GM21390 (cell line): ENCODE results near the gene IFTAP.
"Not testable (repeated sequence)": the region's sequence is repeated elsewhere in the genome, so short reads cannot be mapped to it uniquely, and the experiment has no call there.

Experiments
- ATAC-seq: cut with Tn5 transposase; IDR thresholded peaks from one replicate; pipeline ENCODE4 v1.9.1; 2021; ENCODE audit not compliant: unreplicated experiment

Gene IFTAP

GRCh38 chr11:36635066-36635862 lies 41.0 kb downstream of the IFTAP start:
- no peak for ATAC-seq

- no peak for ATAC-seq
Measured at GRCh38 chr11:36638556-36638955, 44.3 kb downstream of the IFTAP start.

- ATAC-seq: no peak
Measured at GRCh38 chr11:36657610-36658267, 63.4 kb downstream of the IFTAP start.

GRCh38 chr11:36661359-36661758 lies 67.1 kb downstream of the IFTAP start:
- ATAC-seq: not testable (repeated sequence)

DNA sequence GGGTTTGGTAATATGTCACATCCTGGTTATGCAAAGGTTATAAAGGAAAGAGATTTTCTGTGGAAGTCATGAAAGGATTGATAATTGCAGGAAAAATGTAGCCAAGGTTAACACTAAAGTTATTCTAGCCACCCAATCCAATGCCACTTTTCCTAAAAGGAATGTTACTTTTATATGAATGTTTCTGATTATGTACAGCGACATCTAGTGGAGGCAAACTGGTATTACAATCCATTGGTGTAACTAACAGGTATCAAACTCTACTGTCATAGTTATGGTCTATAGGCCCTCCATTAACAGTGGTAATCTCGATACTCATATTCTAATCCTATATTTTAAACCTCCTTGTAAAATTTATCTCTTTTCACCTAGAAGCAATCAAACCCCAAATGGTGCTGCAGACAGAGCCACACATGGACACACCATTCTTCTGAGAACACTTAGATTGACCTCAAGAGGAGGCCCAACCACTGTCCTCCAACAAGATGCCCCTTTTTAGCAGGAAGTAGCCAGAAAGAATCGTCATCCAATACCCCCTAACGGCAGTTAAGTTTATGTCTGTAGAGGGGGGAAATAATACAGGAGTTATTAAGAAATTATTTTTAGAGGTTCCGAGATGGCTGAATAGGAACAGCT lies 78.6 kb downstream of the IFTAP start:
- ATAC-seq: no peak

- ATAC-seq: not testable (repeated sequence)
Measured at GRCh38 chr11:36679547-36679946, 85.2 kb downstream of the IFTAP start.

DNA sequence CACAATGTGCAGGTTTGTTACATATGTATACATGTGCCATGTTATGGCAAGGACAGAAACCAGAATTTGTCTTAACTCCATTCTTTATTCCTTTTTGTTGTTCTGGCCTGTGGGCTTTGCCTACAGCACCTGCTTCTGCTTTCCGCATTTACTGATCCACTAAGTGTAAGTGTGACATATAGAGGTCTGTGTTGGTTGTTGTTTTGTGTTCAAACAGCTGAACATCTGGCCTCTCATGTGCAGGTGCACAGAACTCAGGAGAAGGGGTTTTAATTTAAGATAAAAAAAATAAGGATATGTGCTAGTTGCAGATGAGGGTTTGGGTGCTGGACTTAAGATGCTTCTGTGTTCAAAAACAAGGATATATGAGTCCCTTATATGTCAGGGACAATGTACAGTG lies 89.5 kb downstream of the IFTAP start:
- ATAC-seq: no peak

DNA sequence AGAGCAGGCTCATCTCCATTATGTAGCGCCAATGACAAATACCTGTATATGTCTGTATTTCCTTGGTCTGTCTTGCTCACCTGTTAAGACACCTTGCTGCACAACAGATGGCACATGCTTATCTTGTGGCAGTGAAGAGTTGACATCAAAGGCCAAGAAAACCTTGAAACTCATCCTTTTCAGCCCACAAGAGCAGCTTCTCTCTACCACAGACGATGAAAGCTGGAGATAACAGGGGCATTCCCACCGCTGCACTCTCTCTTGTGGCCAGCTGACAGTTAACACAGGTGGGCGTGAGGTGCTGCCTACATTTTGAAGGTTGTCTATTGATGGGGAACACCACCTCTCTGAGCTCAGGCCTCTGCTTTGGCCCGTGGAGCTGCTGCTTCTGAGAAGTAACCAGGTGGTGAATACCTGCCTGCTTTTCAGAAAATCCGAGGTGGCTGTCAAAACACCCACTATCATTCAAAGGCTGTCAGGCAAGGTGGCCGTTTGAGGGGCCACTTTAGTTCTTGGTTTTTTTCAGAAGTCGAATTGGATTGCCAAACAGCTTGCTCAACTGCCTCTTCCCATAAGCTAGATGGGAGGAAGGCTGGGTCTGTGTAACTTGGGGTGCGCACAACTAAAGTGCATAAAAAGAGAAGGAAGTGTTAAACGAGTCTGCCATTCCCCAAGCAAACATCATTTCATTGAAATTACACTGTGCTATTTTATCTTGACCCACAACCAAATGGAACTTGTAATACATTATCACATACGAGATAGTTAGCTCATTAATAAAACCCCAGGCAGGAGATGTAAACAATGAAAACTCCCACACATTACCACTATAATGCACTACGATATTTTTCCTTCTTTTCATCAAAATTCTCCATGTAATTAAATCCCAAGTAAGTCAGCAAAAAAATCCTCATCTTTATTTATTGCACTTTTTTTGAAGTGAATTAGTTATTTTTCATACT lies 90.8 kb downstream of the IFTAP start:
- no peak for ATAC-seq

GRCh38 chr11:36688132-36688531 lies 93.8 kb downstream of the IFTAP start:
- no peak for ATAC-seq

GRCh38 chr11:36688571-36689291 lies 94.4 kb downstream of the IFTAP start:
- ATAC-seq: no peak

DNA sequence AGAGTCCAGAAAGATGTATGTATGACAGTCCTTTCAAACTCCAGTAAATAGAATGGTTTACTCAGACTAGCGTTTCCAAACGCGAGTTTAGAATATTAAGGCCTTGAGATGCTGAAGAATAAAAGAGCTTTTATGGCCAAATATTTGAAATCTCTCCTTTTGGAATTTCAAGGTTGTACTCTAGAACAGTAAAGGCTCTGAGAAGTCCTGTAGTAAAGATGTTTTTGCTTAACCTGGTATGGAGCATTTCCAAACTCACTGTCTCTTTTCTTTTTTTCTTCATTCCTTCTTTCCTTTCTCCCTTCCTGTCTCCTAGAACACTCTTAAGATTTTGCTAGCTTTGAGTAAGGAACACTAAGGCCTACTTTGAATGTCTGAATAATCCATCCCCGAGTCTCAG lies 95.1 kb downstream of the IFTAP start:
- no peak for ATAC-seq

- ATAC-seq: no peak
Measured at GRCh38 chr11:36692704-36693103, 98.4 kb downstream of the IFTAP start.

DNA sequence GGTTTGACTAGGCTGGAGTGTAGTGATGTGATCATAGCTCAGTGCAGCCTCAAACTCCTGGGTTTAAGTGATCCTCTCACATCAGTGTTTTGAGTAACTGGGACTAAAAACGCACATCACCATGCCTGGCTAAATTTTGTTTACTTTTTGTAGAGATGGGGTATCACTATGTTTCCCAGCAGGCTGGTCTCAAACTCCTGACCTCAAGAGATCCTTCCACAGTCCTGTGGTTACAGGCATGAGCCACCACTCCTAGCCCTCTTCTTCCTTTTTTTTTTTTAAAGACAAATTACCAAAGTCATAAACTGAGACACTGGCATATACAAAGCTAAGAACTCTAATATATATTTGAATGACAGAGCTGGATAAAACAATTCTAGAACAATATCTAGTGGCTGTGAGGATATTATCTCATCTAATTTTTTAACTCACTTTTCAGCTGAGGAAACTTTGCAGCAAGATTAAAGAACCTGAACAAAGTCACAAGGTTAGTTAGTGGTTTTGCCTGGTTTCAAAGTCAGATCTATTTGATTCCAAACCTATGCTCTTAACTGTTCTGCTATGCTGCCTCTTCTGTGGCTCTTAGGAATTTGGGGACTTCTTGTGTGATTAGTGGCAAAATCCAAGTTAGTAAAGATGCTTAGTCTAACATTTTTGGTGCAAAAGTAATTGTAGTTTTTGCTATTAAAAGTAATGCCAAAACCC lies 99.0 kb downstream of the IFTAP start:
- no peak for ATAC-seq

DNA sequence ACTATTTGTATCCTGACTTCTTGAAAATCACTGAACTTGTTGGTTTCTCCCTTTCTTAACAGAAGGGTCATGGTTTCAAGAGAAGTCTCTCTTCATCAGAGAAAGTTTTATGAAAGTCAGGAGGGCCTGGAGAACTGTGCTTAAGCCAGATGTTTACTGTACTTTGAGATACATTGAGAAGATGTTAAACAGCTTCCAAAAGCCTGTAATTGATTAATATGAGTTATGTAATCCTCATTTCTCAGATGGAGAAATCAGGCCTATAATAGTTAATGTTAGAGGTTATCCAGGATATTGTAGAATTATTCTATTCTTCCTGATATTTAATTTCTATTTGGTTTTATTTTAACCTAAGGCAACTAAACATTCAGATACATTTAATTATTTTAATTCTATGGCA lies 100.8 kb downstream of the IFTAP start:
- ATAC-seq: no peak

- ATAC-seq: no peak
Measured at GRCh38 chr11:36695571-36695970, 101.3 kb downstream of the IFTAP start.

- ATAC-seq: no peak
Measured at GRCh38 chr11:36696550-36696949, 102.2 kb downstream of the IFTAP start.

DNA sequence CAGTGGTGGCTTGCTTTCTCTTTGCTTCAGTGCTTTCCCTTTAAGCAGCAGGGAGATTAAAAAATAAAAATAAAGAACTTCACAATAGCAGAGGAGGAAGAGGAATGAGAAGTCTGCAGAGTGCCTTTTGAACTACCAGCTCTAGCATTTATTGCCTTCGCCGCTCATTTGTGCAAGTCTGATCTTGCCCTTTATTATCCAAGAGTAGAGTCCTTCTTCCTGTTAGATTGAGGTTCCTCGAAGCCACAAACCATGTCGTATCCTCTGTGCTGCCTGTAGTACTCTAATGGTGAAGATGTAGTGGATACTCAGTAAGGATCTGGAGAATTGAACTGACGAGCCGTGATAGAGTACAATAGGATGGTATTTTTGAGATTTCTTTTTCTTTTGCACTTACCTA lies 105.0 kb downstream of the IFTAP start:
- ATAC-seq: no peak

DNA sequence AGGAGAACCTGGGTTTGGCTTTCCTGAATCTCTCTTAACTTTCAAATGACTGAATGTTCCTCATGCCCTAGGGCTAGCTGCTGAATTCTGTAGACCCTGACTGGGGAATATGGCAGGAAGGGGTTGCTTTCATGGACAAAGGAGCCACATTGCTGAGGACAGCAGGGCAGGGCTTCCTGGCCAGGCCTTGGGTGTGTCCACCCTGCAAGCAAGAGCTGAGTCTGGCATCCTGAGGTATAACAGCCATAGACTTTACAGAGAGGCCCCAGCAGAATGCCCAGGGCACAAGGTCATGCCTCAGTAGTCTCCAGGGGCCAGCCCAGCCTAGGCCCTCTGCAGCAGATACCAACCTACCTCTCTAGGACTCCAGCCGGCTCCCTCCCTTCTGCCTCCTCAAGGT lies 105.9 kb downstream of the IFTAP start:
- ATAC-seq: no peak

DNA sequence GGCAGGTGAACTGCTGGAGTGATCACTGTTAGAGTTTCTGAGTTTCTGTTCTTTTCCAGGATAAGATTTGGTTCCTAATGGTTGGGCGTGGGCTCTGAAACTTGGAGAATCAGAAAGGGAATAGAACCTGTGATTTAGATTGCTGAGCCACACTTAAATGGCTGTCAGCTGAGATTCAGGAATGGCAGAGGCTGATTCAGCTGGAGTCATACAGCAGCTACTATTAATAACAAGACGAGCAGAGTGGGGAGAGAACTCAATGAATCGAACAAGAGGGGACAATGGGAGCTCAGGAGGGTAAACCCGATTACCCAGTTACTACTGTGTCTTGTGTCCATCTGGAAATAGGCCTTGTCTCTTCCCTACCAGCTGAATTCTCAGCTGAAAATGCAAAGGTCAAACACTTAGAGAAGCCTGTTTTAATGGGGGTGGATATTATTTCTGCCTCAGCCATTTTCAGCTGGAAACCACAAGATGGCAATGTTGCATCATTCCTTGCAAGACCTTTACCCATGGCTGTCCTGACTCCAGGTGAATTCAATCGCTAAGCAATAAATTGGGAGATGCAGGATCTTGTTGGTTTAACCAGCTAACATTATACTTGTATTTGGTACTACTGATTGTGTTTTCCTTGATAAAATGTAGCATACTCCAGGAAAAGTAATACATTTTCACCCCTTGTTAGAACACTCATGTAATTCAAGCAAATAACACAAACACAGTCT lies 108.2 kb downstream of the IFTAP start:
- ATAC-seq: peak; percentile 87
